Transverse colon (tissue), 4 donors: ENCODE results near the gene CCT5.

Experiments used
- CTCF ChIP-seq, 5 experiments: fragments of 200-600 bp in 3 of 5; fragments of 450-650 bp in 2 of 5; sonication (generic) in 3 of 5; IDR thresholded peaks; 1 replicate in 2 of 5; 2 replicates in 3 of 5; pipeline ENCODE4 v1.5.1; 2016 to 2017; ENCODE audit warnings: antibody characterized with exemption in 5 of 5, inconsistent platforms in 3 of 5, mild to moderate bottlenecking in 2 of 5, moderate library complexity in 1 of 5
- POLR2A ChIP-seq: fragments of 450-650 bp; IDR thresholded peaks from one replicate; pipeline ENCODE4 v1.6.1; 2016; ENCODE audit warnings: antibody characterized with exemption, mild to moderate bottlenecking, moderate library complexity
- POLR2AphosphoS5 ChIP-seq, 3 donors: sonication (generic); formaldehyde crosslinking; IDR thresholded peaks; one replicate each; pipeline ENCODE4 v1.6.1; 2016; ENCODE audit warnings: antibody characterized with exemption in 3 of 3

- TF ChIP-seq POLR2A = no peak
- TF ChIP-seq CTCF (IDR thresholded peaks at IDR 0.05) = no peak
- no peak for TF ChIP-seq POLR2AphosphoS5 (IDR thresholded peaks at IDR 0.05)
Measured at GRCh38 chr5:10220248-10220647, 29.8 kb upstream of the CCT5 start.
